T-helper 1 cell treated with Interleukin-12 subunit alpha and Interleukin-12 subunit beta and Interleukin-4 antibody, amounts not matched to agents 30 μg/mL and 1 μg/mL, for 36 hours (primary cell): ENCODE measurements around the gene ST8SIA3.
"Not testable (repeated sequence)": the region's sequence is repeated elsewhere in the genome, so short reads cannot be mapped to it uniquely, and the experiment has no call there.

ENCODE experiments used
- H3K27ac Mint-ChIP-seq: one replicate; pipeline ENCODE4 v1.8.0; 2021; ENCODE audit warnings: mild to moderate bottlenecking, mixed read lengths
- H3K27me3 Mint-ChIP-seq: one replicate; pipeline ENCODE4 v1.8.0; 2021; ENCODE audit warnings: low read depth, mixed read lengths
- H3K36me3 Mint-ChIP-seq: one replicate; pipeline ENCODE4 v1.8.0; 2021; ENCODE audit warnings: low read depth, mixed read lengths
- H3K4me1 Mint-ChIP-seq: one replicate; pipeline ENCODE4 v1.8.0; 2021; ENCODE audit warnings: low read depth, mixed read lengths
- H3K4me3 Mint-ChIP-seq: one replicate; pipeline ENCODE4 v1.8.0; 2021; ENCODE audit warnings: mild to moderate bottlenecking, moderate library complexity, mixed read lengths
- H3K9me3 Mint-ChIP-seq: one replicate; pipeline ENCODE4 v1.8.0; 2021; ENCODE audit warnings: mixed read lengths

Gene ST8SIA3

GRCh38 chr18:57346876-57347275, 5.5 kb upstream of the ST8SIA3 start:
- H3K4me3 Mint-ChIP-seq = no peak overlapping the region
- H3K9me3 Mint-ChIP-seq = no peaks in the 10 kb centered on the region
- H3K4me1 Mint-ChIP-seq = no peaks in the 10 kb centered on the region
- no peak overlapping the region for H3K27ac Mint-ChIP-seq
- H3K27me3 Mint-ChIP-seq = peaks cover 14% of the 10 kb centered on the region
- H3K36me3 Mint-ChIP-seq = no peaks in the 10 kb centered on the region

GRCh38 chr18:57347784-57348183, 4.6 kb upstream of the ST8SIA3 start:
- Mint-ChIP-seq H3K9me3 (no peaks in the 10 kb centered on the region), H3K27ac (no peak overlapping the region), H3K4me3 (no peak overlapping the region), H3K27me3 (peaks cover 20% of the 10 kb centered on the region), H3K4me1 (no peaks in the 10 kb centered on the region), H3K36me3 (no peaks in the 10 kb centered on the region)

GRCh38 chr18:57352761-57353136, 392 bp downstream of the ST8SIA3 start:
- Mint-ChIP-seq H3K27ac (no peak overlapping the region), H3K4me3 (no peak overlapping the region), H3K4me1 (no peaks in the 10 kb centered on the region), H3K36me3 (no peaks in the 10 kb centered on the region), H3K27me3 (peaks cover 42% of the 10 kb centered on the region), H3K9me3 (peaks cover 6% of the 10 kb centered on the region)

- Mint-ChIP-seq H3K36me3 (no peaks in the 10 kb centered on the region), H3K27ac (no peak overlapping the region), H3K4me1 (no peaks in the 10 kb centered on the region), H3K4me3 (no peak overlapping the region), H3K9me3 (peaks cover 6% of the 10 kb centered on the region), H3K27me3 (peaks cover 42% of the 10 kb centered on the region)
Measured at GRCh38 chr18:57353137-57353939, 981 bp downstream of the ST8SIA3 start.

- no peak overlapping the region for H3K27ac Mint-ChIP-seq
- peaks cover 42% of the 10 kb centered on the region for H3K27me3 Mint-ChIP-seq
- no peaks in the 10 kb centered on the region for H3K36me3 Mint-ChIP-seq
- peaks cover 6% of the 10 kb centered on the region for H3K9me3 Mint-ChIP-seq
- H3K4me1 Mint-ChIP-seq = no peaks in the 10 kb centered on the region
- no peak overlapping the region for H3K4me3 Mint-ChIP-seq
Measured at GRCh38 chr18:57353940-57354461, 1.6 kb downstream of the ST8SIA3 start.

GRCh38 chr18:57359433-57359832, 7.1 kb downstream of the ST8SIA3 start:
- H3K9me3 Mint-ChIP-seq = peaks cover 6% of the 10 kb centered on the region
- no peak overlapping the region for H3K4me3 Mint-ChIP-seq
- no peaks in the 10 kb centered on the region for H3K4me1 Mint-ChIP-seq
- H3K27ac Mint-ChIP-seq = no peak overlapping the region
- H3K36me3 Mint-ChIP-seq = no peaks in the 10 kb centered on the region
- H3K27me3 Mint-ChIP-seq = peaks cover 17% of the 10 kb centered on the region

GRCh38 chr18:57362714-57363113, 10.4 kb downstream of the ST8SIA3 start:
- Mint-ChIP-seq H3K9me3 (no peaks in the 10 kb centered on the region), H3K4me1 (no peaks in the 10 kb centered on the region), H3K27ac (no peak overlapping the region), H3K36me3 (no peaks in the 10 kb centered on the region), H3K27me3 (peaks cover 3% of the 10 kb centered on the region), H3K4me3 (no peak overlapping the region)

- H3K27me3 Mint-ChIP-seq = peaks cover 3% of the 10 kb centered on the region
- H3K4me3 Mint-ChIP-seq = no peak overlapping the region
- H3K9me3 Mint-ChIP-seq = no peaks in the 10 kb centered on the region
- no peaks in the 10 kb centered on the region for H3K4me1 Mint-ChIP-seq
- no peaks in the 10 kb centered on the region for H3K36me3 Mint-ChIP-seq
- H3K27ac Mint-ChIP-seq = no peak overlapping the region
Measured at GRCh38 chr18:57364460-57364859, 12.1 kb downstream of the ST8SIA3 start.

GRCh38 chr18:57366528-57367081, 14.2 kb downstream of the ST8SIA3 start:
- Mint-ChIP-seq H3K4me3 (no peak overlapping the region), H3K9me3 (no peaks in the 10 kb centered on the region), H3K27ac (no peak overlapping the region), H3K4me1 (no peaks in the 10 kb centered on the region), H3K36me3 (no peaks in the 10 kb centered on the region), H3K27me3 (no peaks in the 10 kb centered on the region)

- no peak overlapping the region for H3K4me3 Mint-ChIP-seq
- no peaks in the 10 kb centered on the region for H3K27me3 Mint-ChIP-seq
- no peaks in the 10 kb centered on the region for H3K4me1 Mint-ChIP-seq
- H3K36me3 Mint-ChIP-seq = no peaks in the 10 kb centered on the region
- H3K9me3 Mint-ChIP-seq = no peaks in the 10 kb centered on the region
- H3K27ac Mint-ChIP-seq = no peak overlapping the region
Measured at GRCh38 chr18:57372444-57372843, 20.1 kb downstream of the ST8SIA3 start.

GRCh38 chr18:57373017-57373416, 20.7 kb downstream of the ST8SIA3 start:
- Mint-ChIP-seq H3K27me3 (no peaks in the 10 kb centered on the region), H3K36me3 (no peaks in the 10 kb centered on the region), H3K4me3 (no peak overlapping the region), H3K27ac (no peak overlapping the region), H3K4me1 (no peaks in the 10 kb centered on the region), H3K9me3 (no peaks in the 10 kb centered on the region)

GRCh38 chr18:57376503-57376902, 24.1 kb downstream of the ST8SIA3 start:
- Mint-ChIP-seq H3K27ac (no peak overlapping the region), H3K4me1 (no peaks in the 10 kb centered on the region), H3K4me3 (no peak overlapping the region), H3K27me3 (no peaks in the 10 kb centered on the region), H3K9me3 (no peaks in the 10 kb centered on the region), H3K36me3 (no peaks in the 10 kb centered on the region)

GRCh38 chr18:57389271-57389670, 36.9 kb downstream of the ST8SIA3 start:
- H3K36me3 Mint-ChIP-seq = no peaks in the 10 kb centered on the region
- no peak overlapping the region for H3K4me3 Mint-ChIP-seq
- no peak overlapping the region for H3K27ac Mint-ChIP-seq
- H3K9me3 Mint-ChIP-seq = no peaks in the 10 kb centered on the region
- no peaks in the 10 kb centered on the region for H3K27me3 Mint-ChIP-seq
- no peaks in the 10 kb centered on the region for H3K4me1 Mint-ChIP-seq

- Mint-ChIP-seq H3K27ac (no peak overlapping the region), H3K4me3 (no peak overlapping the region), H3K27me3 (no peaks in the 10 kb centered on the region), H3K4me1 (no peaks in the 10 kb centered on the region), H3K36me3 (no peaks in the 10 kb centered on the region), H3K9me3 (no peaks in the 10 kb centered on the region)
Measured at GRCh38 chr18:57390044-57390443, 37.7 kb downstream of the ST8SIA3 start.

- not testable (repeated sequence) for H3K4me3 Mint-ChIP-seq, H3K27ac Mint-ChIP-seq, H3K9me3 Mint-ChIP-seq, H3K36me3 Mint-ChIP-seq, H3K4me1 Mint-ChIP-seq, H3K27me3 Mint-ChIP-seq
Measured at GRCh38 chr18:57394749-57395148, 42.4 kb downstream of the ST8SIA3 start.
